Measurements from ENCODE around the gene POU4F3. TPM values are rescaled to one million over a fixed set of nuclear protein-coding genes. Genes with fewer than 3 reads are reported as not detected.

Gene POU4F3
- total and polyA plus RNA-seq, 4 donors = 0.05 to 0.09 TPM; not detected in 2

DNA sequence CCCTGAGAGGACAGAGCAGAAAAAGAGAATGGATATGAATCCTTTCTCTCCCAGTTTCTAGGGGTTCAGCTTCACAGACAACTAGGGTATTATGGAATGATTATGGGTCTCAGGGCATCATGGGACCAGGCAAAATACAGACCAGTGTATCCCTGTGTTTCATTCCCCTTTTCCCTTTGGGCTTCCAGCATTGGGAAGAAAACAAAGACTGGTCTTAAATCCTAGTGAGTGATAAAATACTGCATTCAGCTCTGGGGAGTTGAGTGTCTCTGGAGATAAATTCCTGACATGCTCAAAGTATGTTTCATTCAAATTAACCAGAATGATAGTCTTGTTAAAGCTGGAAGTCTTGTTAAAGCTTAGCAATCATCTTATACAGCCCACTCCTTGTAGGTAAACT, 2.4 kb upstream of the POU4F3 start:
- no peak for ATAC-seq (ENCODE audit: insufficient read depth, low FRiP score)
- Histone ChIP-seq H3K9ac (ENCODE audit: insufficient read depth in 1 of 2, low read length in 2 of 2) (no peak overlapping the region), H3K36me3 (ENCODE audit: control insufficient read depth in 4 of 4, insufficient read depth in 4 of 4, low read length in 4 of 4) (no peaks in the 10 kb centered on the region), H3K9me3 (ENCODE audit: control insufficient read depth in 4 of 4, insufficient read depth in 3 of 4, low read length in 3 of 4) (peaks cover 0 to 30% (median 0%) of the 10 kb centered on the region in 4 donors), H3K27me3 (ENCODE audit: control insufficient read depth in 3 of 3, insufficient read depth in 3 of 3, low read length in 2 of 3) (peaks cover 30 to 84% (median 77%) of the 10 kb centered on the region in 3 donors), H3K4me1 (ENCODE audit: control insufficient read depth in 5 of 5, insufficient read depth in 5 of 5, low read length in 5 of 5) (peaks cover 0 to 7% (median 0%) of the 10 kb centered on the region in 5 donors), H3K27ac (ENCODE audit: low read depth in 1 of 2, low read length in 1 of 2) (no peak overlapping the region), H3K4me3 (no peak overlapping the region)
- no peak for DNase-seq
- TF ChIP-seq, protein P1, sequence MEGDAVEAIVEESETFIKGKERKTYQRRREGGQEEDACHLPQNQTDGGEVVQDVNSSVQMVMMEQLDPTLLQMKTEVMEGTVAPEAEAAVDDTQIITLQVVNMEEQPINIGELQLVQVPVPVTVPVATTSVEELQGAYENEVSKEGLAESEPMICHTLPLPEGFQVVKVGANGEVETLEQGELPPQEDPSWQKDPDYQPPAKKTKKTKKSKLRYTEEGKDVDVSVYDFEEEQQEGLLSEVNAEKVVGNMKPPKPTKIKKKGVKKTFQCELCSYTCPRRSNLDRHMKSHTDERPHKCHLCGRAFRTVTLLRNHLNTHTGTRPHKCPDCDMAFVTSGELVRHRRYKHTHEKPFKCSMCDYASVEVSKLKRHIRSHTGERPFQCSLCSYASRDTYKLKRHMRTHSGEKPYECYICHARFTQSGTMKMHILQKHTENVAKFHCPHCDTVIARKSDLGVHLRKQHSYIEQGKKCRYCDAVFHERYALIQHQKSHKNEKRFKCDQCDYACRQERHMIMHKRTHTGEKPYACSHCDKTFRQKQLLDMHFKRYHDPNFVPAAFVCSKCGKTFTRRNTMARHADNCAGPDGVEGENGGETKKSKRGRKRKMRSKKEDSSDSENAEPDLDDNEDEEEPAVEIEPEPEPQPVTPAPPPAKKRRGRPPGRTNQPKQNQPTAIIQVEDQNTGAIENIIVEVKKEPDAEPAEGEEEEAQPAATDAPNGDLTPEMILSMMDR (IDR thresholded peaks at IDR 0.05; ENCODE audit: control extremely low read depth, extremely low read depth) = no peak

DNA sequence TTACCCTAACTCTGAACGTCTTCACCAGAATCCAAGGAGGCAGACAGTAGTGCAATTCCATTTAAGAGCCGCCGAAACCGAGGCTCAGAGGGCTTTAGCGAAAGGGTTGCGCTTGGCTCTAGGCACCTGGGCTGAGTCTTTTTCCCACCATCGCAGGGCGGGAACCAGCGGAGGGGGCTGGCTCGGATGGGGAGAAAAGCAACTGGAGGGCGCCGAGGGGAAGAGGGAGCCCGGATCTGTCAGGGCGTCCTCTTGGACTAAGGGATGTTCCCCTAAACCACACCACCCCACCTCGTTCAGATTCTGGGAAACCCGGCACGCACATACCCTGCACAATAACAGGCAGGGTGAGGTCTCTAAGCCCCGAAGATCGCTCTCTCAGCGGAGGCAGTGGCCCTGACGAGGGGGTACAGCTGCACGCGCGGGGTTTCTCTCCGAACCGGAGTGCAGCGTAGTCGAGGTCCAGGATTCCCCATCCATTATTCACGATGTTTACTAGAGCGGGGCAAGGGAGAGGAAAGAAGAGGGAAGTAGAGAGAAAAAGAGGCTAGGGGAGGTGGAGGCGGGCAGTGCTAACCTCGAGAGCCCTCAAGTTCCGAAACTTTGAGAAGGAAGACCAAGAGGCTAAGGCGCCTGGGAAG, 1.3 kb upstream of the POU4F3 start:
- 2 to 4% methylated on average over 33 to 34 of the region's 34 CpGs for WGBS, 2 donors
- no peak overlapping the region for H3K9ac ChIP-seq (ENCODE audit: insufficient read depth in 1 of 2, low read length in 2 of 2)
- H3K4me3 ChIP-seq = no peak overlapping the region
- H3K27me3 ChIP-seq (ENCODE audit: control insufficient read depth in 3 of 3, insufficient read depth in 3 of 3, low read length in 2 of 3) = peaks cover 40 to 94% (median 87%) of the 10 kb centered on the region in 3 donors
- TF ChIP-seq, protein P1 (IDR thresholded peaks at IDR 0.05; ENCODE audit: control extremely low read depth, extremely low read depth) = no peak
- no peaks in the 10 kb centered on the region for H3K36me3 ChIP-seq (ENCODE audit: control insufficient read depth in 4 of 4, insufficient read depth in 4 of 4, low read length in 4 of 4)
- H3K4me1 ChIP-seq (ENCODE audit: control insufficient read depth in 5 of 5, insufficient read depth in 5 of 5, low read length in 5 of 5) = peaks cover 0 to 7% (median 0%) of the 10 kb centered on the region in 5 donors
- no peak for DNase-seq
- no peak overlapping the region for H3K27ac ChIP-seq (ENCODE audit: low read depth in 1 of 2, low read length in 1 of 2)
- ATAC-seq (ENCODE audit: insufficient read depth, low FRiP score) = no peak
- H3K9me3 ChIP-seq (ENCODE audit: control insufficient read depth in 4 of 4, insufficient read depth in 3 of 4, low read length in 3 of 4) = peaks cover 0 to 30% (median 0%) of the 10 kb centered on the region in 4 donors

GRCh38 chr5:146337928-146338327, 711 bp upstream of the POU4F3 start:
- WGBS, 2 donors = 1 to 3% methylated on average over 8 of the region's 8 CpGs
- ATAC-seq (ENCODE audit: insufficient read depth, low FRiP score) = no peak
- no peak overlapping the region for H3K27ac ChIP-seq (ENCODE audit: low read depth in 1 of 2, low read length in 1 of 2)
- peaks cover 0 to 7% (median 0%) of the 10 kb centered on the region in 5 donors for H3K4me1 ChIP-seq (ENCODE audit: control insufficient read depth in 5 of 5, insufficient read depth in 5 of 5, low read length in 5 of 5)
- no peak for DNase-seq
- H3K27me3 ChIP-seq (ENCODE audit: control insufficient read depth in 3 of 3, insufficient read depth in 3 of 3, low read length in 2 of 3) = peaks cover 44 to 94% (median 87%) of the 10 kb centered on the region in 3 donors
- peaks cover 0 to 33% (median 0%) of the 10 kb centered on the region in 4 donors for H3K9me3 ChIP-seq (ENCODE audit: control insufficient read depth in 4 of 4, insufficient read depth in 3 of 4, low read length in 3 of 4)
- TF ChIP-seq, protein P1 (IDR thresholded peaks at IDR 0.05; ENCODE audit: control extremely low read depth, extremely low read depth) = no peak
- no peak overlapping the region for H3K4me3 ChIP-seq
- no peak overlapping the region for H3K9ac ChIP-seq (ENCODE audit: insufficient read depth in 1 of 2, low read length in 2 of 2)
- H3K36me3 ChIP-seq (ENCODE audit: control insufficient read depth in 4 of 4, insufficient read depth in 4 of 4, low read length in 4 of 4) = no peaks in the 10 kb centered on the region
